Skin epidermis (tissue), 12 donors: ENCODE measurements around the gene NIP7.

Experiments used
- H3K27ac ChIP-seq, 21 experiments: fragments of 200-600 bp; sonication (generic) in 11 of 21; one replicate each; pipeline ENCODE4 v1.5.0; 2020; ENCODE audit warnings: mild to moderate bottlenecking in 3 of 21, inconsistent platforms in 2 of 21, moderate library complexity in 2 of 21
- H3K4me3 ChIP-seq, 7 experiments: fragments of 200-600 bp; sonication (generic) in 2 of 7; one replicate each; pipeline ENCODE4 v1.5.0; 2020; ENCODE audit warnings: inconsistent platforms in 2 of 7, mild to moderate bottlenecking in 2 of 7, moderate library complexity in 1 of 7

The NIP7 gene

GRCh38 chr16:69316595-69317034 lies 23.0 kb upstream of the NIP7 start:
- Histone ChIP-seq H3K4me3 (no peak overlapping the region), H3K27ac (no peak overlapping the region)

GRCh38 chr16:69318177-69318910 lies 21.2 kb upstream of the NIP7 start:
- H3K27ac ChIP-seq = no peak overlapping the region
- H3K4me3 ChIP-seq = no peak overlapping the region

GRCh38 chr16:69318911-69319289 lies 20.7 kb upstream of the NIP7 start:
- Histone ChIP-seq H3K27ac (no peak overlapping the region), H3K4me3 (no peak overlapping the region)

- no peak overlapping the region for H3K4me3 ChIP-seq
- H3K27ac ChIP-seq = no peak overlapping the region
Observed at GRCh38 chr16:69319381-69319780, 20.2 kb upstream of the NIP7 start.

GRCh38 chr16:69319826-69320739 lies 19.5 kb upstream of the NIP7 start:
- no peak overlapping the region for H3K27ac ChIP-seq

GRCh38 chr16:69320740-69321073 lies 18.9 kb upstream of the NIP7 start:
- no peak overlapping the region for H3K27ac ChIP-seq
- no peak overlapping the region for H3K4me3 ChIP-seq

More at GRCh38 chr16:69319826-69320739, 19.5 kb upstream of the NIP7 start:
- H3K4me3 ChIP-seq = no peak overlapping the region

- Histone ChIP-seq H3K4me3 (no peak overlapping the region), H3K27ac (no peak overlapping the region)
Observed at GRCh38 chr16:69321080-69321479, 18.5 kb upstream of the NIP7 start.

GRCh38 chr16:69322343-69322742 lies 17.2 kb upstream of the NIP7 start:
- H3K4me3 ChIP-seq = no peak overlapping the region
- H3K27ac ChIP-seq = peak overlapping the region in 1 of 21 experiments; percentile 31

- Histone ChIP-seq H3K27ac (no peak overlapping the region), H3K4me3 (no peak overlapping the region)
Observed at GRCh38 chr16:69323415-69323814, 16.2 kb upstream of the NIP7 start.

- Histone ChIP-seq H3K27ac (no peak overlapping the region), H3K4me3 (no peak overlapping the region)
Observed at GRCh38 chr16:69324013-69324531, 15.5 kb upstream of the NIP7 start.

- no peak overlapping the region for H3K4me3 ChIP-seq
- H3K27ac ChIP-seq = no peak overlapping the region
Observed at GRCh38 chr16:69324585-69325253, 14.9 kb upstream of the NIP7 start.

- H3K4me3 ChIP-seq = no peak overlapping the region
- H3K27ac ChIP-seq = no peak overlapping the region
Observed at GRCh38 chr16:69325784-69326171, 13.8 kb upstream of the NIP7 start.

- Histone ChIP-seq H3K27ac (no peak overlapping the region), H3K4me3 (no peak overlapping the region)
Observed at GRCh38 chr16:69326172-69326873, 13.2 kb upstream of the NIP7 start.

- no peak overlapping the region for H3K4me3 ChIP-seq
Observed at GRCh38 chr16:69327585-69328310, 11.8 kb upstream of the NIP7 start.

GRCh38 chr16:69328854-69329316 lies 10.7 kb upstream of the NIP7 start:
- Histone ChIP-seq H3K4me3 (peak overlapping the region in 4 of 7 experiments; percentile 93 to 100 (median 98)), H3K27ac (peak overlapping the region in 6 of 21 experiments; percentile 27 to 95 (median 59))

More at GRCh38 chr16:69327585-69328310, 11.8 kb upstream of the NIP7 start:
- H3K27ac ChIP-seq = peak overlapping the region in 2 of 21 experiments; percentile 30 to 91

GRCh38 chr16:69329369-69330285 lies 9.9 kb upstream of the NIP7 start:
- Histone ChIP-seq H3K27ac (peak overlapping the region in 20 of 21 experiments; percentile 48 to 97 (median 91)), H3K4me3 (peak overlapping the region; percentile 75 to 100 (median 93))

- Histone ChIP-seq H3K27ac (peak within 1 kb of the TSS; percentile 56 to 97 (median 91)), H3K4me3 (peak within 1 kb of the TSS; percentile 75 to 100 (median 93))
Observed at GRCh38 chr16:69330286-69331109, 9.1 kb upstream of the NIP7 start, which contains the start of gene PDF. Gene PDF (minus strand): TSS chr16:69330588. CDS start chr16:69330570, 18 bp downstream.
